ENCODE measurements around the gene DNTTIP2.

DNA sequence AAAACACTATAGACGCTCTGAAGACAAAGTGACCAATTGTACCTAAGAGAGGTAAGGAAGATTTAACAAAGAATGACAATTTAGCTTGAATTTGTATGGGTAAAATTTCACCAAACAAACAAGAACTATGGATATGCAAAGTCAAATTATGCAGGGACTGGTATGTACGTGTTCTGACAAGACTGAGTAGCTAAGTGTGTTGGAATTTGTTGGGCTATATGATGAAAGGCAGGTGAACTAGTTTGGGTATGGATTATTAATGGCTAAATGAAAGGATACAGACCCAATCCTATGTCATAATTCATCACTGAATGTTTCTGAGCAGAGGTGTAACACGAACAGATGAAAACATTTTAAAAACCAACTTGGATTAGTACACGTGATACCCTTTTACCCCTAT, 7.6 kb downstream of the DNTTIP2 start:
- TF ChIP-seq, protein P1, sequence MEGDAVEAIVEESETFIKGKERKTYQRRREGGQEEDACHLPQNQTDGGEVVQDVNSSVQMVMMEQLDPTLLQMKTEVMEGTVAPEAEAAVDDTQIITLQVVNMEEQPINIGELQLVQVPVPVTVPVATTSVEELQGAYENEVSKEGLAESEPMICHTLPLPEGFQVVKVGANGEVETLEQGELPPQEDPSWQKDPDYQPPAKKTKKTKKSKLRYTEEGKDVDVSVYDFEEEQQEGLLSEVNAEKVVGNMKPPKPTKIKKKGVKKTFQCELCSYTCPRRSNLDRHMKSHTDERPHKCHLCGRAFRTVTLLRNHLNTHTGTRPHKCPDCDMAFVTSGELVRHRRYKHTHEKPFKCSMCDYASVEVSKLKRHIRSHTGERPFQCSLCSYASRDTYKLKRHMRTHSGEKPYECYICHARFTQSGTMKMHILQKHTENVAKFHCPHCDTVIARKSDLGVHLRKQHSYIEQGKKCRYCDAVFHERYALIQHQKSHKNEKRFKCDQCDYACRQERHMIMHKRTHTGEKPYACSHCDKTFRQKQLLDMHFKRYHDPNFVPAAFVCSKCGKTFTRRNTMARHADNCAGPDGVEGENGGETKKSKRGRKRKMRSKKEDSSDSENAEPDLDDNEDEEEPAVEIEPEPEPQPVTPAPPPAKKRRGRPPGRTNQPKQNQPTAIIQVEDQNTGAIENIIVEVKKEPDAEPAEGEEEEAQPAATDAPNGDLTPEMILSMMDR (IDR thresholded peaks at IDR 0.05; ENCODE audit: poor library complexity, severe bottlenecking) = no peak
- no peak for TF ChIP-seq POLR2AphosphoS5 (IDR thresholded peaks at IDR 0.05)
- no peak for TF ChIP-seq EZH2 (IDR thresholded peaks at IDR 0.05; ENCODE audit: borderline replicate concordance, insufficient read depth, low read length, poor library complexity, severe bottlenecking)
- no peak for TF ChIP-seq TAF1 (IDR thresholded peaks at IDR 0.05; ENCODE audit: low read depth)
- TF ChIP-seq, protein P2, sequence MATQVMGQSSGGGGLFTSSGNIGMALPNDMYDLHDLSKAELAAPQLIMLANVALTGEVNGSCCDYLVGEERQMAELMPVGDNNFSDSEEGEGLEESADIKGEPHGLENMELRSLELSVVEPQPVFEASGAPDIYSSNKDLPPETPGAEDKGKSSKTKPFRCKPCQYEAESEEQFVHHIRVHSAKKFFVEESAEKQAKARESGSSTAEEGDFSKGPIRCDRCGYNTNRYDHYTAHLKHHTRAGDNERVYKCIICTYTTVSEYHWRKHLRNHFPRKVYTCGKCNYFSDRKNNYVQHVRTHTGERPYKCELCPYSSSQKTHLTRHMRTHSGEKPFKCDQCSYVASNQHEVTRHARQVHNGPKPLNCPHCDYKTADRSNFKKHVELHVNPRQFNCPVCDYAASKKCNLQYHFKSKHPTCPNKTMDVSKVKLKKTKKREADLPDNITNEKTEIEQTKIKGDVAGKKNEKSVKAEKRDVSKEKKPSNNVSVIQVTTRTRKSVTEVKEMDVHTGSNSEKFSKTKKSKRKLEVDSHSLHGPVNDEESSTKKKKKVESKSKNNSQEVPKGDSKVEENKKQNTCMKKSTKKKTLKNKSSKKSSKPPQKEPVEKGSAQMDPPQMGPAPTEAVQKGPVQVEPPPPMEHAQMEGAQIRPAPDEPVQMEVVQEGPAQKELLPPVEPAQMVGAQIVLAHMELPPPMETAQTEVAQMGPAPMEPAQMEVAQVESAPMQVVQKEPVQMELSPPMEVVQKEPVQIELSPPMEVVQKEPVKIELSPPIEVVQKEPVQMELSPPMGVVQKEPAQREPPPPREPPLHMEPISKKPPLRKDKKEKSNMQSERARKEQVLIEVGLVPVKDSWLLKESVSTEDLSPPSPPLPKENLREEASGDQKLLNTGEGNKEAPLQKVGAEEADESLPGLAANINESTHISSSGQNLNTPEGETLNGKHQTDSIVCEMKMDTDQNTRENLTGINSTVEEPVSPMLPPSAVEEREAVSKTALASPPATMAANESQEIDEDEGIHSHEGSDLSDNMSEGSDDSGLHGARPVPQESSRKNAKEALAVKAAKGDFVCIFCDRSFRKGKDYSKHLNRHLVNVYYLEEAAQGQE (IDR thresholded peaks at IDR 0.05; ENCODE audit: borderline replicate concordance) = no peak

Data from neural cell (in vitro differentiated cells).